ENCODE data around the gene ENSA. TPM values are rescaled to one million over a fixed set of nuclear protein-coding genes. Genes with fewer than 3 reads are reported as not detected.
"Not testable (repeated sequence)": the region's sequence is repeated elsewhere in the genome, so short reads cannot be mapped to it uniquely, and the experiment has no call there.

Gene ENSA
- total RNA-seq, 4 donors from 2014 or later: 110 to 212 (median 141) TPM

DNA sequence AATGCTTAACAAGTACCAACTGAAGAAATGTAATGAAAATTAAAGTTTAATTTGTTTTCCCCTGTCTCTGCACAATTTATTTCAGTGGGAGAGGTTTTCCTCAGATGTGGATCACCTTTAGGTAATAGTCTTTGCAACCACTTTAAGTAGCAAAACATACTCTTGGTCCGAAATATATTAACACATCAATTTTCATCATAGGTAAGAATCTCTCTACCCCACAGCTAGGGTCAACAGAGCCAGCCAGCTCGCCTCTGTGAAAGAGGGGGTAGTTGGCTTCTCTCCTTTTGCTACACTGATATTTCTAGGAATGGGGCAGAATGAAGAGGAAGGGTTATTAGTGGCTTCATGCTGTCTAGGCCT lies 25.2 kb downstream of the ENSA start:
- peaks cover 13 to 24% (median 18%) of the 10 kb centered on the region in 4 donors for H3K4me1 ChIP-seq
- peaks cover 6 to 18% (median 11%) of the 10 kb centered on the region in 4 donors for H3K36me3 ChIP-seq
- H3K4me3 ChIP-seq: no peak overlapping the region
- H3K27me3 ChIP-seq: no peaks in the 10 kb centered on the region
- peak overlapping the region; percentile 68 to 81 (median 74) for H3K27ac ChIP-seq (replicated peaks in 1 of 4)
- no peaks in the 10 kb centered on the region for H3K9me3 ChIP-seq
- intact Hi-C loops (cut with DNase I): no loop called here
- TF ChIP-seq POLR2A (IDR thresholded peaks at IDR 0.05; ENCODE audit: low read depth): no peak
- no peak for TF ChIP-seq EP300 (IDR thresholded peaks at IDR 0.05)
- TF ChIP-seq POLR2AphosphoS5 (IDR thresholded peaks at IDR 0.05): no peak
- TF ChIP-seq, protein P1, sequence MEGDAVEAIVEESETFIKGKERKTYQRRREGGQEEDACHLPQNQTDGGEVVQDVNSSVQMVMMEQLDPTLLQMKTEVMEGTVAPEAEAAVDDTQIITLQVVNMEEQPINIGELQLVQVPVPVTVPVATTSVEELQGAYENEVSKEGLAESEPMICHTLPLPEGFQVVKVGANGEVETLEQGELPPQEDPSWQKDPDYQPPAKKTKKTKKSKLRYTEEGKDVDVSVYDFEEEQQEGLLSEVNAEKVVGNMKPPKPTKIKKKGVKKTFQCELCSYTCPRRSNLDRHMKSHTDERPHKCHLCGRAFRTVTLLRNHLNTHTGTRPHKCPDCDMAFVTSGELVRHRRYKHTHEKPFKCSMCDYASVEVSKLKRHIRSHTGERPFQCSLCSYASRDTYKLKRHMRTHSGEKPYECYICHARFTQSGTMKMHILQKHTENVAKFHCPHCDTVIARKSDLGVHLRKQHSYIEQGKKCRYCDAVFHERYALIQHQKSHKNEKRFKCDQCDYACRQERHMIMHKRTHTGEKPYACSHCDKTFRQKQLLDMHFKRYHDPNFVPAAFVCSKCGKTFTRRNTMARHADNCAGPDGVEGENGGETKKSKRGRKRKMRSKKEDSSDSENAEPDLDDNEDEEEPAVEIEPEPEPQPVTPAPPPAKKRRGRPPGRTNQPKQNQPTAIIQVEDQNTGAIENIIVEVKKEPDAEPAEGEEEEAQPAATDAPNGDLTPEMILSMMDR (IDR thresholded peaks at IDR 0.05): no peak
- 94% methylated on average over 2 of the region's 2 CpGs for WGBS
- DNase-seq (ENCODE audit: extremely low spot score): no peak

DNA sequence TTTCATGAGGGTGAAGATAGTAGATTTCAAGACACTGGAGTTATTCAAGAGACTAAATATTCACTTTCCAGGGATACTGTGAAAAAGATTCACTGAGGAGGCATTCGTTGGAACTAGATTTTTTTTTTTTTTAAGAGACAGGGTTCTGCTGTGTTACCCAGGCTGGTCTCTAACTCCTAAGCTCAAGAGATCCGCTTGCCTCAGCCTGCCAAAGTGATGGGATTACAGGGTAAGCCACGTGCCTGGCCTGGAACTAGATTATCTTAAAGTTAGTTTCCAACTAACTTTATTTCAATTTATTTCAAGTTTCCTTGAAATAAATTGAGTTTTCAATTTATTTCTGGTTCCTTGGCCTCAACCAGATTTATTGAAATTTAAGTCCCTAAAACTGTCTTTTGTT lies 25.7 kb downstream of the ENSA start:
- H3K27ac ChIP-seq (replicated peaks in 1 of 4): peak overlapping the region in 3 of 4 donors; percentile 72 to 81 (median 76)

DNA sequence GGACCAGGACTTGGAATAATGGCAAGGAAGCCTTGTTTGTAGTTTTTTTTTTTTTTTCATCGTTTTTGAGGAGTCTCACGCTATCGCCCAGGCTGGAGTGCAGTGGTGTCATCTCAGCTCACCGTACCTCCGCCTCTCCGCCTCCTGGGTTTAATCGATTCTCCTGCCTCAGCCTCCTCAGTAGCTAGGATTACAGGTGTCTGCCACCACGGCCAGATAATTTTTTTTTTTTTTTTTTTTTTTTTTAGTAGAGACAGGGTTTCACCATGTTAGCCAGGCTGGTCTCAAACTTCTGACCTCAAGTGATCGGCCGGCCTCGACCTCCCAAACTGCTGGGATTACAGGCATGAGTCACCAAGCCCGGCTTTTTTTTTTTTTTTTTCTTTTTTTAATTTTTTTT lies 27.0 kb downstream of the ENSA start:
- 92% methylated on average over 12 of the region's 12 CpGs for WGBS
- Histone ChIP-seq H3K4me1 (peaks cover 12 to 14% (median 13%) of the 10 kb centered on the region in 4 donors), H3K36me3 (peaks cover 6 to 22% (median 11%) of the 10 kb centered on the region in 4 donors)
- H3K9me3 ChIP-seq; H3K27ac ChIP-seq (replicated peaks in 1 of 4); H3K27me3 ChIP-seq; H3K4me3 ChIP-seq; DNase-seq (ENCODE audit: extremely low spot score); intact Hi-C loops (cut with DNase I): not testable (repeated sequence)

More for the DNA sequence above, 25.7 kb downstream of the ENSA start:
- H3K4me1 ChIP-seq: peaks cover 12 to 19% (median 13%) of the 10 kb centered on the region in 4 donors
- no peaks in the 10 kb centered on the region for H3K27me3 ChIP-seq
- H3K4me3 ChIP-seq: no peak overlapping the region
- TF ChIP-seq, protein P1 (IDR thresholded peaks at IDR 0.05): no peak
- TF ChIP-seq POLR2AphosphoS5 (IDR thresholded peaks at IDR 0.05) (no peak), EP300 (IDR thresholded peaks at IDR 0.05) (no peak), POLR2A (IDR thresholded peaks at IDR 0.05; ENCODE audit: low read depth) (no peak)
- intact Hi-C loops (cut with DNase I): no loop called here
- H3K9me3 ChIP-seq: no peaks in the 10 kb centered on the region
- H3K36me3 ChIP-seq: peaks cover 6 to 19% (median 11%) of the 10 kb centered on the region in 4 donors
- no peak for DNase-seq (ENCODE audit: extremely low spot score)
- 74% methylated on average over 3 of the region's 3 CpGs for WGBS

DNA sequence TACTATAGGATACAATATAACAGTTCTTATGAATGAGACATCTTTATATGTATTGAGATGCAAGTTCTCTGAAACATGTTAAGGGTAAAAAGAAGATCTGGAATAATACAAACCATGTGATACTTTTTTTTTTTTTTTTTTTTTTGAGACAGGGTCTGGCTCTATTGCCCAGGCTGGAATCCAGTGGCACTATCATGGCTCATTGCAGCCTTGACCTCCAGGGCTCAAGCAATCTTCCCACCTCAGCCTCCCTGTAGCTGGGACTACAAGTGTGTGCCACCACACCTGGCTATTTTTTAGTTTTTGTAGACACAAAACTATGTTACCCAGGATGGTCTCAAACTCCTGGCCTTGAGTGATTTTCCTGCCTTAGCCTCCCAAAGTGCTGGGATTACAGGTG lies 27.9 kb downstream of the ENSA start:
- Histone ChIP-seq H3K4me3 (no peak overlapping the region), H3K27me3 (no peaks in the 10 kb centered on the region), H3K9me3 (no peaks in the 10 kb centered on the region), H3K4me1 (peaks cover 12 to 14% (median 13%) of the 10 kb centered on the region in 4 donors), H3K27ac (replicated peaks in 1 of 4) (no peak overlapping the region), H3K36me3 (peaks cover 6 to 22% (median 11%) of the 10 kb centered on the region in 4 donors)
- DNase-seq (ENCODE audit: extremely low spot score): no peak
- TF ChIP-seq EP300 (IDR thresholded peaks at IDR 0.05): no peak
- no peak for TF ChIP-seq POLR2A (IDR thresholded peaks at IDR 0.05; ENCODE audit: low read depth)
- TF ChIP-seq POLR2AphosphoS5 (IDR thresholded peaks at IDR 0.05): no peak
- TF ChIP-seq, protein P1 (IDR thresholded peaks at IDR 0.05): no peak
- intact Hi-C loops (cut with DNase I): no loop called here

DNA sequence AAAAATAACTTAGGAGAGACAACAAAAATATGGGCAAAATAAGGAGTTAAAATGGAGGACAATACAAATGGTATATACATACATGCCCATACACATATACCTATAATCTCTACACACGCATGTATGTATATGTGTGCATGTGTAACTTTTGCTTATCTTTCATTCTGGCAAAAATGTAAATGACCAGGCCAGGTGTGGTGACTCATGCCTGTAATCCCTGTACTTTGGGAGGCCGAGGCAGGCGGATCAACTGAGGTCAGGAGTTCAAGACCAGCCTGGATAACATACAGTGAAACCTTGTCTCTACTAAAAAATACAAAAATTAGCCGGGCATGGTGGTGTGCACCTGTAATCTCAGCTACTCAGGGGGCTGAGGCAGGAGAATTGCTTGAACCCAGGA lies 31.1 kb downstream of the ENSA start:
- peaks cover 6 to 22% (median 11%) of the 10 kb centered on the region in 4 donors for H3K36me3 ChIP-seq
- H3K27ac ChIP-seq (replicated peaks in 1 of 4); H3K9me3 ChIP-seq; H3K4me1 ChIP-seq; H3K4me3 ChIP-seq; intact Hi-C loops (cut with DNase I); H3K27me3 ChIP-seq; DNase-seq (ENCODE audit: extremely low spot score): not testable (repeated sequence)
- WGBS: 97% methylated on average over 4 of the region's 4 CpGs

DNA sequence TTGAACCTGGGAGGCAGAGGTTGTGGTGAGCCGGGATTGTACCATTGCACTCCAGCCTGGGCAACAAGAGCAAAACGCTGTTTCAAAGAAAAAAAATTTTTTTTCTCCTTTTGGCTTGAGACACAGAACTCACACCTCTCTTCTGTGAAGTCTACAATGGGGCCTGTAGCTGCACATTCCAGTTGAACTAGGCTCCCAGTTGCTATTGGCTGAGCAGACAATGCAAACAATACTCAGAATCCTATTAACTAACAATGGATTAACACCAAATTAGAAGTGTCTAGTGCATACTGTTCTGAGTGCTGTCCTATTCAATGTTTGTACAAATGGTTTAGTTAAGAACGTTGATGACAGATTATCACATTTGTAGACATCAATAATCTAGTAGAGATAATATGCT lies 32.4 kb downstream of the ENSA start:
- TF ChIP-seq EP300 (IDR thresholded peaks at IDR 0.05): no peak
- no peak for TF ChIP-seq POLR2A (IDR thresholded peaks at IDR 0.05; ENCODE audit: low read depth)
- TF ChIP-seq, protein P1 (IDR thresholded peaks at IDR 0.05): no peak
- no peak for TF ChIP-seq POLR2AphosphoS5 (IDR thresholded peaks at IDR 0.05)
- WGBS: 77% methylated on average over 3 of the region's 3 CpGs
- H3K4me1 ChIP-seq: no peaks in the 10 kb centered on the region
- H3K36me3 ChIP-seq: peaks cover 6 to 22% (median 11%) of the 10 kb centered on the region in 4 donors
- no peak for DNase-seq (ENCODE audit: extremely low spot score)
- H3K27ac ChIP-seq (replicated peaks in 1 of 4): no peak overlapping the region
- no peak overlapping the region for H3K4me3 ChIP-seq
- no peaks in the 10 kb centered on the region for H3K9me3 ChIP-seq
- intact Hi-C loops (cut with DNase I): no loop called here
- H3K27me3 ChIP-seq: no peaks in the 10 kb centered on the region

Measured in esophagus muscularis mucosa (tissue), 4 donors.